Transverse colon (tissue), 3 donors: ENCODE measurements around the gene CYBC1.

Experiments
- CTCF ChIP-seq, 5 experiments: fragments of 200-600 bp in 3 of 5; fragments of 450-650 bp in 2 of 5; sonication (generic) in 3 of 5; IDR thresholded peaks; 1 replicate in 2 of 5; 2 replicates in 3 of 5; pipeline ENCODE4 v1.5.1; 2016 to 2017; ENCODE audit warnings: antibody characterized with exemption in 5 of 5, inconsistent platforms in 3 of 5, mild to moderate bottlenecking in 2 of 5, moderate library complexity in 1 of 5
- POLR2A ChIP-seq: fragments of 450-650 bp; IDR thresholded peaks from one replicate; pipeline ENCODE4 v1.6.1; 2016; ENCODE audit warnings: antibody characterized with exemption, mild to moderate bottlenecking, moderate library complexity

- TF ChIP-seq POLR2A (no peak), CTCF (IDR thresholded peaks at IDR 0.05) (no peak)
Observed at GRCh38 chr17:82483204-82483660, 32.7 kb upstream of the CYBC1 start.
